ENCODE results near the gene SCGB1D4. TPM values are rescaled to one million over a fixed set of nuclear protein-coding genes. Genes with fewer than 3 reads are reported as not detected.

The SCGB1D4 gene
- total RNA-seq, 2 experiments from 2014 or later: not detected

- Mint-ChIP-seq H3K27me3 (peaks cover 7% of the 10 kb centered on the region), H3K4me1 (ENCODE audit: low read depth) (no peaks in the 10 kb centered on the region), H3K27ac (no peak overlapping the region), H3K36me3 (ENCODE audit: low read depth) (no peaks in the 10 kb centered on the region), H3K9me3 (no peaks in the 10 kb centered on the region), H3K4me3 (no peak overlapping the region)
- ATAC-seq: no peak
- intact Hi-C loops (cut with micrococcal nuclease): no loop called here
- TF ChIP-seq CTCF (IDR thresholded peaks at IDR 0.05): no peak
- ChIA-PET CTCF (no interaction called here), POLR2A (no interaction called here)
- DNase-seq: no peak
Observed at GRCh38 chr11:62273284-62273683, 25.6 kb downstream of the SCGB1D4 start.

GRCh38 chr11:62269654-62270278 lies 29.1 kb downstream of the SCGB1D4 start, which contains the start of gene SCGB2A2:
TSS of gene SCGB2A2 (plus strand) at chr11:62270158. CDS start at chr11:62270217, 59 bp downstream.
- intact Hi-C loops (cut with micrococcal nuclease): no loop called here
- POLR2A ChIA-PET: no interaction called here
- peaks cover 15% of the 10 kb centered on the region for H3K4me1 Mint-ChIP-seq (ENCODE audit: low read depth)
- CTCF ChIA-PET: no interaction called here
- DNase-seq (no peak), ATAC-seq (no peak)
- H3K36me3 Mint-ChIP-seq (ENCODE audit: low read depth): no peaks in the 10 kb centered on the region
- H3K27me3 Mint-ChIP-seq: peaks cover 7% of the 10 kb centered on the region
- no peak within 1 kb of the TSS for H3K4me3 Mint-ChIP-seq
- no peak within 1 kb of the TSS for H3K27ac Mint-ChIP-seq
- TF ChIP-seq CTCF (IDR thresholded peaks at IDR 0.05): peak; percentile 34
- no peaks in the 10 kb centered on the region for H3K9me3 Mint-ChIP-seq

GRCh38 chr11:62267576-62267975 lies 31.3 kb downstream of the SCGB1D4 start:
- ChIA-PET CTCF (no interaction called here), POLR2A (interaction anchor here (0.6 kb wide), 2 partner anchors 69 to 139 kb away, joined by 3 read pairs; no protein-coding TSS in a partner anchor)
- no peak for TF ChIP-seq CTCF (IDR thresholded peaks at IDR 0.05)
- intact Hi-C loops (cut with micrococcal nuclease): no loop called here
- Mint-ChIP-seq H3K4me3 (no peak overlapping the region), H3K27ac (no peak overlapping the region), H3K9me3 (no peaks in the 10 kb centered on the region), H3K4me1 (ENCODE audit: low read depth) (peaks cover 23% of the 10 kb centered on the region), H3K27me3 (peaks cover 11% of the 10 kb centered on the region), H3K36me3 (ENCODE audit: low read depth) (no peaks in the 10 kb centered on the region)
- ATAC-seq (no peak), DNase-seq (no peak)

GRCh38 chr11:62267050-62267449 lies 31.8 kb downstream of the SCGB1D4 start:
- Mint-ChIP-seq H3K36me3 (ENCODE audit: low read depth) (no peaks in the 10 kb centered on the region), H3K9me3 (no peaks in the 10 kb centered on the region), H3K27ac (peak overlapping the region; percentile 43), H3K4me1 (ENCODE audit: low read depth) (peaks cover 23% of the 10 kb centered on the region), H3K4me3 (no peak overlapping the region), H3K27me3 (peaks cover 11% of the 10 kb centered on the region)
- CTCF ChIA-PET: interaction anchor here (0.7 to 1.1 kb wide), 3 partner anchors 33 to 275 kb away, joined by 3 to 4 read pairs (median 3); no protein-coding TSS in a partner anchor
- DNase-seq: no peak
- POLR2A ChIA-PET: no interaction called here
- ATAC-seq: peak; percentile 20
- TF ChIP-seq CTCF (IDR thresholded peaks at IDR 0.05): no peak
- intact Hi-C loops (cut with micrococcal nuclease): no loop called here

GRCh38 chr11:62266558-62266957 lies 32.3 kb downstream of the SCGB1D4 start:
- Mint-ChIP-seq H3K36me3 (ENCODE audit: low read depth) (no peaks in the 10 kb centered on the region), H3K4me3 (no peak overlapping the region), H3K4me1 (ENCODE audit: low read depth) (peaks cover 23% of the 10 kb centered on the region), H3K9me3 (no peaks in the 10 kb centered on the region), H3K27ac (peak overlapping the region; percentile 43), H3K27me3 (peaks cover 11% of the 10 kb centered on the region)
- DNase-seq: peak; percentile 44
- no peak for TF ChIP-seq CTCF (IDR thresholded peaks at IDR 0.05)
- intact Hi-C loops (cut with micrococcal nuclease): no loop called here
- ChIA-PET CTCF (interaction anchor here (0.7 to 1.1 kb wide), 4 partner anchors 33 to 276 kb away, joined by 3 to 4 read pairs (median 3); no protein-coding TSS in a partner anchor), POLR2A (no interaction called here)
- ATAC-seq: peak; percentile 88

All from activated CD8-positive, alpha-beta T cell treated with anti-CD3 and anti-CD28 coated beads for 36 hours (primary cell).